ENCODE measurements around the gene IGLL1. TPM values are rescaled to one million over a fixed set of nuclear protein-coding genes. Genes with fewer than 3 reads are reported as not detected.

IGLL1 gene
- total and polyA plus RNA-seq, 4 donors, result 17.4 TPM; not detected in 3

DNA sequence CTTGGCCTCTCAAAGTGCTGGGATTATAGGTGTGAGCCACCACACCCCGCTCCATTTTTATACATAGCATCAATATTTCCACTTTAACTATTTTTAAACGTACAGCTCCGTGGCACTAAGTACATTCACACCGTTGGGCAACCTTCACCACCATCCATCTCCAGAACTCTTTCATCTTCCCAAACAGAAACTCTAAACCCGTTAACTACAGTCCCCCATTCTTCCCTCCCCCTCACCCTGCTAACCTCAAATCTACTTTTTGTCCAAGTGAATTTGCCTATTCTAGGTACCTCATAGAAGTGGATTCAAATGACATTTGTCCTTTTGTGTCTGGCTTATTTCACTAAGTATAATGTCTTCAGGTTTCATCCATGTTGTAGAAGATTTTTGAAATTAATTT is 3.4 kb downstream of the IGLL1 start:
- no peaks in the 10 kb centered on the region for H3K36me3 ChIP-seq (ENCODE audit: control insufficient read depth in 4 of 4, insufficient read depth in 3 of 4, low read depth in 1 of 4, low read length in 3 of 4)
- TF ChIP-seq JUND (IDR thresholded peaks at IDR 0.05), result no peak
- TF ChIP-seq, protein P1, sequence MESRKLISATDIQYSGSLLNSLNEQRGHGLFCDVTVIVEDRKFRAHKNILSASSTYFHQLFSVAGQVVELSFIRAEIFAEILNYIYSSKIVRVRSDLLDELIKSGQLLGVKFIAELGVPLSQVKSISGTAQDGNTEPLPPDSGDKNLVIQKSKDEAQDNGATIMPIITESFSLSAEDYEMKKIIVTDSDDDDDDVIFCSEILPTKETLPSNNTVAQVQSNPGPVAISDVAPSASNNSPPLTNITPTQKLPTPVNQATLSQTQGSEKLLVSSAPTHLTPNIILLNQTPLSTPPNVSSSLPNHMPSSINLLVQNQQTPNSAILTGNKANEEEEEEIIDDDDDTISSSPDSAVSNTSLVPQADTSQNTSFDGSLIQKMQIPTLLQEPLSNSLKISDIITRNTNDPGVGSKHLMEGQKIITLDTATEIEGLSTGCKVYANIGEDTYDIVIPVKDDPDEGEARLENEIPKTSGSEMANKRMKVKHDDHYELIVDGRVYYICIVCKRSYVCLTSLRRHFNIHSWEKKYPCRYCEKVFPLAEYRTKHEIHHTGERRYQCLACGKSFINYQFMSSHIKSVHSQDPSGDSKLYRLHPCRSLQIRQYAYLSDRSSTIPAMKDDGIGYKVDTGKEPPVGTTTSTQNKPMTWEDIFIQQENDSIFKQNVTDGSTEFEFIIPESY (IDR thresholded peaks at IDR 0.05), result no peak
- TF ChIP-seq, protein P2, sequence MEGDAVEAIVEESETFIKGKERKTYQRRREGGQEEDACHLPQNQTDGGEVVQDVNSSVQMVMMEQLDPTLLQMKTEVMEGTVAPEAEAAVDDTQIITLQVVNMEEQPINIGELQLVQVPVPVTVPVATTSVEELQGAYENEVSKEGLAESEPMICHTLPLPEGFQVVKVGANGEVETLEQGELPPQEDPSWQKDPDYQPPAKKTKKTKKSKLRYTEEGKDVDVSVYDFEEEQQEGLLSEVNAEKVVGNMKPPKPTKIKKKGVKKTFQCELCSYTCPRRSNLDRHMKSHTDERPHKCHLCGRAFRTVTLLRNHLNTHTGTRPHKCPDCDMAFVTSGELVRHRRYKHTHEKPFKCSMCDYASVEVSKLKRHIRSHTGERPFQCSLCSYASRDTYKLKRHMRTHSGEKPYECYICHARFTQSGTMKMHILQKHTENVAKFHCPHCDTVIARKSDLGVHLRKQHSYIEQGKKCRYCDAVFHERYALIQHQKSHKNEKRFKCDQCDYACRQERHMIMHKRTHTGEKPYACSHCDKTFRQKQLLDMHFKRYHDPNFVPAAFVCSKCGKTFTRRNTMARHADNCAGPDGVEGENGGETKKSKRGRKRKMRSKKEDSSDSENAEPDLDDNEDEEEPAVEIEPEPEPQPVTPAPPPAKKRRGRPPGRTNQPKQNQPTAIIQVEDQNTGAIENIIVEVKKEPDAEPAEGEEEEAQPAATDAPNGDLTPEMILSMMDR (IDR thresholded peaks at IDR 0.05; ENCODE audit: low read depth, low read length, missing input control), result no peak
- no peak for TF ChIP-seq RXRA (IDR thresholded peaks at IDR 0.05)
- TF ChIP-seq GABPA (IDR thresholded peaks at IDR 0.05 in 1 of 2, conservative IDR thresholded peaks at IDR 0.05 in 1 of 2), result no peak
- TF ChIP-seq HNF4A (conservative IDR thresholded peaks at IDR 0.05), result no peak
- no peak for TF ChIP-seq RAD21 (IDR thresholded peaks at IDR 0.05)
- TF ChIP-seq EGR1 (IDR thresholded peaks at IDR 0.05; ENCODE audit: low read depth in 2 of 2), result no peak
- no peak for TF ChIP-seq YY1 (IDR thresholded peaks at IDR 0.05)
- no peak overlapping the region for H3K4me3 ChIP-seq (ENCODE audit: low read depth in 1 of 3, low read length in 3 of 3)
- no peak overlapping the region for H3K27ac ChIP-seq (ENCODE audit: low read depth in 1 of 2, low read length in 2 of 2)
- H3K9me3 ChIP-seq (ENCODE audit: control insufficient read depth in 4 of 4, low read length in 3 of 4), result no peaks in the 10 kb centered on the region
- 68% methylated on average over 5 of the region's 5 CpGs for WGBS
- DNase-seq (ENCODE audit: low spot score), result no peak
- no peaks in the 10 kb centered on the region for H3K27me3 ChIP-seq (ENCODE audit: control insufficient read depth in 4 of 4, insufficient read depth in 4 of 4, low read length in 3 of 4)
- H3K9ac ChIP-seq (ENCODE audit: low read depth in 1 of 2, low read length in 2 of 2), result no peak overlapping the region
- H3K4me1 ChIP-seq (ENCODE audit: control insufficient read depth in 4 of 4, insufficient read depth in 4 of 4, low read length in 3 of 4), result no peaks in the 10 kb centered on the region

DNA sequence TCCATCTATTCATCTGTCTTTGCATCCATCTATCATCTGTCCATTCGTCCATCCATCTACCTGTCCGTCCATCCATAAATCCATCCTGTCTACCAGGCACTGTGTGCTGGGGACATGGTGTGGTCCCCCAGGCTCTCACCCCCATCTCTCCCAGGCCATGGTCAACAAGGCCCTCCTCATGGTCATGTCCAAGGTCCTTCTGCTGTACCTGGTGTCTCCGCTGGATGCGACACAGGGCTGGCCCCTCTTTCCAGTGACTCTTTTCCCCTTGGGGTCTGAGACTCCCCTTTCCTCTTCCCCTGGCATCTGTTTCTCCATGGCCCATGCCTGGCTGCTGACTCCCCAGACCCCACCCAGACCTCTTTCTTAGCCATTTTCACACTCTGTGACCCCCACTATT is 4.5 kb downstream of the IGLL1 start:
- no peak overlapping the region for H3K27ac ChIP-seq (ENCODE audit: low read depth in 1 of 2, low read length in 2 of 2)
- H3K4me1 ChIP-seq (ENCODE audit: control insufficient read depth in 4 of 4, insufficient read depth in 4 of 4, low read length in 3 of 4), result no peaks in the 10 kb centered on the region
- no peak overlapping the region for H3K4me3 ChIP-seq (ENCODE audit: low read depth in 1 of 3, low read length in 3 of 3)
- no peak overlapping the region for H3K9ac ChIP-seq (ENCODE audit: low read depth in 1 of 2, low read length in 2 of 2)
- TF ChIP-seq HNF4G (IDR thresholded peaks at IDR 0.05), result no peak
- TF ChIP-seq FOXA1 (IDR thresholded peaks at IDR 0.05), result no peak
- TF ChIP-seq TAF1 (conservative IDR thresholded peaks at IDR 0.05), result no peak
- no peak for TF ChIP-seq YY1 (IDR thresholded peaks at IDR 0.05)
- TF ChIP-seq, protein P2 (IDR thresholded peaks at IDR 0.05; ENCODE audit: low read depth, low read length, missing input control), result no peak
- TF ChIP-seq FOXA2 (IDR thresholded peaks at IDR 0.05), result no peak
- TF ChIP-seq, protein P1 (IDR thresholded peaks at IDR 0.05), result no peak
- DNase-seq (ENCODE audit: low spot score), result no peak
- 98% methylated on average over 4 of the region's 4 CpGs for WGBS
- H3K36me3 ChIP-seq (ENCODE audit: control insufficient read depth in 4 of 4, insufficient read depth in 3 of 4, low read depth in 1 of 4, low read length in 3 of 4), result no peaks in the 10 kb centered on the region
- H3K27me3 ChIP-seq (ENCODE audit: control insufficient read depth in 4 of 4, insufficient read depth in 4 of 4, low read length in 3 of 4), result no peaks in the 10 kb centered on the region
- no peaks in the 10 kb centered on the region for H3K9me3 ChIP-seq (ENCODE audit: control insufficient read depth in 4 of 4, low read length in 3 of 4)

All from liver (tissue), 9 donors.